GM18498 (cell line): ENCODE measurements around the gene DMRTC2.
"Not testable (repeated sequence)": the region's sequence is repeated elsewhere in the genome, so short reads cannot be mapped to it uniquely, and the experiment has no call there.

Experiments
- ATAC-seq: cut with Tn5 transposase; IDR thresholded peaks from one replicate; pipeline ENCODE4 v1.9.1; 2021; ENCODE audit warnings: mild to moderate bottlenecking, moderate library complexity; ENCODE audit not compliant: unreplicated experiment

Gene DMRTC2

DNA sequence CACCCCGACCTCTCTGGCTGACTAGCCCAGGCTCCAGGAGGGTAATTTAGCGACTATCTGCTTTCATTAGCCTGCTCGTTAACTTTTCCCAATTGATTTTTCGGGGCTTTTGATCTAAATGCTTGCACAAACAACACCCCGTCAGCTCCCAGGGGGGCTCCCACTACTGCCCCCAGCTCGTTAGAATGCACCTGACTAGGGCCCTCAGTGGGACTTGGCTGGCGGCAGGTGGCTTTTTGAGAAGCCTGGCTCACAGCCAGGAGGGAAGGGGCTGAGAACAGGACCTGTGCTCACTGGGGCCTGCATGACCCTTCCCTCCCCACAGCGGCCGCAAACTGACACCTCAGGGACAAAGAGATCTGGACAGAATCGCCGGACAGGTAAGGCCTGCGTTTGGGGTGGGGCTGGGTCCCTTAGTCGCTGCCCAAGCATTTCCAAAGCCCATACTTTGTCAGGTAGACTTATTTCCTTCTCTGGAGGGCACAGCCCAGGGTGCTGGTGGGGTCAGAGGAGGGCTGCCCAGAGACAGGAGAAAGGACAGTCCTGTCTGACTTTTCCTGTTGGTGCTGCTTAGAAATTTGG is 24.6 kb downstream of the DMRTC2 start:
- ATAC-seq, result no peak

DNA sequence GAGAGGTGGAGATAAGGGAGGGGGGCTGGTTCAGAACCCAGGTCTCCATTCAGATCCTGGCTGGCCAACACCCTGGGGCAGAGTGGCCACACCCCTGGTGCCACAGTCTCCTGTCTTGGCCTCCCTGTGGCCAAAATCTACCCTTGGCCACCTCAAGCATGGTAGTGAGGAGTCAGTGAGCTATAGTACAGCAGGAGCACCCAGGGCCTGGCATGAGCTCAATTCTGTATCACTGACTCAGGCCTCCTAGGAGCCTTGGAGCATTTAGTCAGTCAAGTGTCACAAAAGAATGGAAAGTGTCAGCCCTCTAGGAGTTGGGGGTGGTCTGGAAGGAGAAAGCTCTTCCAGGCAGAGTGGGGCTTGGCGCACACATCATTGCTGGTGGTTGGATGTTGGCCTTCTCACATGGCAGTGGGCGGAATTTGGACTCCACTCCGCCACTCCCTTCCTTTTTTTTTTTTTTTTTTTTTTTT is 25.6 kb downstream of the DMRTC2 start:
- ATAC-seq, result no peak

DNA sequence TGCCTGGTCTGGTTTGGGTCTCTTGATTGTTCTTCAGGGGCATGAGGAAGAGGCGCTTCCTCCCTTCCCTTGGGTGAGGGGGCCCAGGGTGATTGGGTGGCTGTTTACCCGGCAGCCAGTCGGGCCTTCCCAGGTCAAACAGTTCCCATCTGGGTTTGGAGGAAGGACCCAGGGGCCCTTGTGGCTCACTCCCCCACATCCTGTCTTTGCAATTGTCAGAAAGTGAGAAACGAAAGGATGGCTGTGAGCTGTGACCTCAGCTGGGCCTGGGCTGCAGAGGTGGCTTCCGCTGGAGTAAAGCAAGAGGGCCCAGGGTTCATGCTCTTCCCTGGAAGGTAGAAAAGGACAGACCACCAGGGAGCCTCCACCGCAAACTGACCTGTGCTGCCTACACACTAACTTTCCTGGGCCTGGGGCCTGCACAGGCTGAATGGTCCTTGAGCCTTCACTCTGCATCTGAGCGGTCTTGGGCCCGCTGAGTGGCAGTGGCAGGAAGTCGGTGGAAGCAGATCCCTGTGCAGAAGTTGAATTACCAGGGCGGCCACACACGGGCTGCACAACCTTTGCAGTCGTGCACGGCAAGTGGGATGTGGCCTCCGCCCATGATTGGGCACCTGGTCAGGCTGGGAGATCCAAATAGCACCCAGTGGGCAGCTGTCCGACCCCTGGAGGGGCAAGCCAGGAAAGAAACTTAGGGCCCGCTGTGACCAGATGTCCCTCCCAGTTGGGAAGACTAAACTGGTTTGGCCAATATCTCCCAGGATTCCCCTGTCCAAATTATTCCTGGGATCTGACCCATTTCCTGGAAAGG is 26.9 kb downstream of the DMRTC2 start:
- ATAC-seq, result peak; percentile 59

DNA sequence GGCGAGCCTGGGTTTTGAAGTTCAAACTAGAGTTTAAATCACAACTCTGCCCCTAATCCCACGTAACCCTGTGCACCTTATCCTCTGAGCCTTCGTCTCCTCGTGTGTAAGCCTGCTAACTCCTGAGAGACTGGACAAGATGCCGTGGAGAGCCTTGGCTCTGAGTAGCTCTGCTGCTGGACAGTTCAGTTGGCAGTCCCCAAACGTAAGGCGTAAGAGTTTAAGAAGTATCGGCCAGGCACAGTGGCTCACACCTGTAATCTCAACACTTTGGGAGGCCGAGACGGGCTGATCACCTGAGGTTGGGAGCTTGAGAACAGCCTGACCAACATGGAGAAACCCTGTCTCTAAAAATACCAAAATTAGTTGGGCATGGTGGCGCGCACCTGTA is 27.5 kb downstream of the DMRTC2 start:
- no peak for ATAC-seq

DNA sequence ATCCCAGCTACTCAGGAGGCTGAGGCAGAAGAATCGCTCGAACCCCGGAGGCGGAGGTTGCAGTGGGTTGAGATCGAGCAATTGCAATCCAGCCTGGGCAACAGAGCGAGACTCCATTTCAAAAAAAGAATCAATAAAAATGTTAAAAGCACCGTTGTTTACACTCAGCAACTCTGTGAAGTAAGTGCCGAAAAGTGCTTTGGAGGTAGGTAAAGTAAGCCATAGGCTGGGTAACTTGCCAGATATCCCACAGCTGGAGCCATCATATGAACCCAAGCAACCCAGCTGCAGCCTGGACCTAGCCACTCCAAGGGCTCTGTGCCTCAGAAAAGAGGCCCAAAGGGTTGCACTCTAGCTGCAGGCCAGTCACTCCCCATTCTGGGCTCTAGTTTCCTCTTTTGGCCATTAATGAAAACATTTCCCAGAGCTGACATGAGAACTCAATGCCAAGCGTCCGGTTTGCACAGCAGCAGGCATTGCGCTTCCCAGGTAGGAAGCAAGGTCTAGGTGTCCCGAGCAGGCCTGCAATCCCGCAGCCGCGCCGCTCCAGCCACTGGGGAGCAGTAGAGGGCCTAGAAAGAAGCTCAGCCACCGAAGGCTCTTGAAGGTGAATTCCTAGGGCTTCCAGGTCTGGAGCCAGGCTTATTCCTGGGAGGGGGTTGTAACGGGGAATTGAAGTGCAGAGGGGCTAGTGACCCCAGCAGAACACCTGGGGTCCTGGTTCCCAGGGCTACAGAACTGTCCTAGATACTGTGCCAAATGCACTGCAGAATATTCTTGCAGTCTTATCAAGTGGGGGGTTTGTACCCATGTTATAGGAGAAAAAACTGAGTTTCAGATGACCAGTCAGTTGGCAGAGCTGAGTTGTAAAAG is 28.2 kb downstream of the DMRTC2 start:
- ATAC-seq, result no peak

DNA sequence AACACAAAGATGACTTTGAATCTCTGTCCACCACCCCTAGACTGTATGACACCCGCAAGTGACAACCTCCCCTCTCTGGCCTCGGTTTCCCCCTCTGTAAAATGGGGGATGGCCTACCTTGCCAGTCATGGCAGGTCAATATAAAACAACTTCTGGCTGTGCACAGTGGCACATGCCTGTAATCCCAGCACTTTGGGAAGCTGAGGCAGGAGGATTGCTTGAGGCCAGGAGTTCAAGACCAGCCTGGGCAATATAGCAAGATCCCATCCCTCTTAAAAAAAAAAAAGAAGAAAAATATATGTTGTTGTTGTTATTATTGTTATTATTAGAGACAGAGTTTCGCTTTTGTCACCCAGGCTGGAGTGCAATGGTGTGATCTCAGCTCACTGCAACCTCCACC is 31.1 kb downstream of the DMRTC2 start:
- ATAC-seq, result not testable (repeated sequence)

DNA sequence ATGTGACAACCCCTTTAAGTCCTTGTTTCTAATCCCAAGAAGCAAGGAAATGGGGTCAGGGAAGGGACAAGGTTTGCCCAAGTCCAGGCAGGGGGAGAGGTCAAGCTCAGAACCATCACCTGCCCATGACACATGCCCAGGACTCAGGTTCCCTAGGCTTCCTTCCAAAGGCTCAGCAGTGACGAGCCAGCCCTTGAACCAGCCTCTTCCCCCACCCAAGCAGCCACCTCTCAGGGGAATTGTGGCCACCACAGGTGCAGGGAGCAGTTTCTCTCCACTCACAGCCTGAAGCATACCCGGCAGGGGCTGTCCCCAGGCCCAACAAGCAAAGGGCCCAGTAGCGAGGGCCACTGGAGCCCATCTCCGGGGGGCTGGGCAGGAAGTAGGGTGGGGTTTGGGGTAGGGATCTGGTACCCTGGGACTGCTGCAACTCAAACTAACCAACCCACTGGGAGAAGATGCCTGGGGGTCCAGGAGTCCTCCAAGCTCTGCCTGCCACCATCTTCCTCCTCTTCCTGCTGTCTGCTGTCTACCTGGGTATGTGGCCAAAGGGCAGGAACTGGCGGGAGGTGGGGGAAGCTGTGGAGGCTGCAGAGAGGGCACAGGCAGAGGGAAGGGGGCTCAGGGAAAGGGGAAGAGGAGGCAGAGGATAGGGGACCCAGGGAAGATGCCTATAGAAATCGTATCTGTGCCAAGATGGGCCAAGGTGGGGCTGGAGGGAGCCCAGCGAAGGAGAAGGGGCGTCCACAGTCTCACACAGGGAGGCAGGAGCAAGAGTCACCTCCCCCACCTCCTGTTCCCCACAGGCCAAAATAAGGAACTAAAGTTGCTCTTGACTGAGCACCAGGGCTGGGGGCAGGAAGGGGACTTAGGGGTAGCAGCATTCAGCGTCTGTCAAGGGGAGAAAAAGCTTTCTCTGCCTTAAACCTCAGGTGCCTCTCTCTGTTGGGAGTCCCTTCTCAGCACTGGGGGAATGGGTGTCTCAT is 32.3 kb downstream of the DMRTC2 start, which contains the start of gene CD79A:
CD79A (plus strand) TSS at position 433 of the 986 bp plus-strand sequence; CDS start at position 459, 26 bp downstream.
- ATAC-seq, result peak; percentile 68

DNA sequence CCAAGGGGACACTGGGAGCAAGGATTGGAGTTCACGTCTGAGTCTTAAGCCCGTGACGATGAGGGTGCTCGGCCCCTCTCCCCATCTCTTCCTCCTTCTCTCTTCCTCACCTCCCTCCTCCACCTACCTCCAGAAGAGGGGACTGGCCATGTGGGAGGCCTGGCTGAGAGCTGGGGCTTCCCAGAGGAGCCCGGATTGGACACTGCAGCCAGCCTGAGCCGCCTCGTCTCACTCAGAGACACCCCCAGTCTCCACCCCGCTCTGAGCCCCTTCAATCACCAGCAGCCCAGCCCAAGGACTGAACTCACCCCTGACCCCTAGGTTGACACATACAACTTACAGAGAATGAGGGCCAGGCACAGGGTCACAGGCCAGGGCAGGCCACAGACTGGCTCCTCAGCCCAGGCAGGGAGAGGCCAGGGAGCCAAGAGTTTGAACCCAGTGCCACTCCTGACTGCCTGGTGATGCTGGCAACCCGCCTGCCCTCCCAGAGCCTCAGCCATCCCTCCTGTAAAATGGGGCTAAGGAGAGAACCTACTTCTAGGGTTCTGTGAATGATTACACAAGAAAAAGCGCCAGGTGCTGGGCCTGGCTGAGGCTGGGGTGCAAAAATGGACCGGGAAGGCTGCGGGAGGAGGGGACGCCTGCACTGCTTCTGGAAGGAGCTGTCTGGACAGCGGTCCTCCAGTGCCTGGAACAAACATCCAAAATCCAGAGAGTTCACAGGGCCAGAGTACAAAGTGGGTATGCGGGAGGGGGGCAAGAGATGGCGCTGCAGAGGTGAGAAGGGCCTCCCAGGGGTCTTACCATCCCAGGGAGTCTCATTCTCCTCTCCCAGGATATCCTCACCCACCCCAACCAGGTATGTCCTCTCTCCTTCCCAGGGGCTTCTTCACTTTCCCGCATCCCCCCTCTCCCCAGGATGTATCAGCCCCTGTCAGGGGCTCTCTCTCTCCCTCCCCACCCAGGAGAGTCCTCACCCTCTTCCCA is 33.4 kb downstream of the DMRTC2 start:
- ATAC-seq, result no peak

DNA sequence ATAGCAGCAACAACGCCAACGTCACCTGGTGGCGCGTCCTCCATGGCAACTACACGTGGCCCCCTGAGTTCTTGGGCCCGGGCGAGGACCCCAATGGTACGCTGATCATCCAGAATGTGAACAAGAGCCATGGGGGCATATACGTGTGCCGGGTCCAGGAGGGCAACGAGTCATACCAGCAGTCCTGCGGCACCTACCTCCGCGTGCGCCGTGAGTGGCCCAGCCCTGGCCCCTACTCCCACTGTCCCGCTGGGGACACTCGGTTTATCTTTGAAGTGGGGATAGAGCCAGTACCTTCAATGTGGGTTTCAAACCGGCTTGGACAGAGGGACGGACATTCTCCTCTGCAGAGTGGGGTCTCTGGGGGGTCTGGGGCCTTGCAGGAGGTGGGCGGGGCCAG is 34.2 kb downstream of the DMRTC2 start:
- ATAC-seq, result no peak

DNA sequence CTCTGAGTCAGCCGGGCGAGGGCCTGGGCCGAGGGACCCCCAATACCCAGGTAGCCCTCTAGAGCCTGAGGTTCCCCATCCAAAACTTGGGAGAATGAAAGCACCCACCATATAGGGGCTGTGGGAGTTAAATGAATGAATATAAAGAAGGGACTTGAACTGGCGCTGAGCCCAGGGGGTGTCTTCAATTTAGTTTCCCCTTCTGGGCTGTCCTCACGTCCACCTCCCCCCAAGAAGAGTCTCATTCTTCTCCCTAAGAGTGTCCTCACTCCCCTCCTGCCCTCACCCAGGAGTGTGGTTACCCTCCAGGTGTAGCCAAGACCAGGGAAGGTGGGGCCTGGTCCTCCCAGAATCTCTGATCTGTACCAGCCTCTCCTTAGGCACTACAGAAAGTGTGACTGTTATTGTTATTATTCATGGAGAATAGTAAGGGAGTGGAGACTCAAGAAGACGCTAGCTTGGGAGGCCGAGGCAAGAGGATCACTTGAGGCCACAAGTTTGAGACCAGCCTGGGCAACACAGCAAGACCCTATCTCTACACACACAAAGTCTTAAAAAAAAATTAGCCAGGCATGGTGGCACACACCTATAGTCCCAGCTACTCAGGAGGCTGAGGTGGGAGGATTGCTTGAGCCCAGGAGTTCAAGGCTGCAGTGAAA is 35.0 kb downstream of the DMRTC2 start:
- no peak for ATAC-seq

DNA sequence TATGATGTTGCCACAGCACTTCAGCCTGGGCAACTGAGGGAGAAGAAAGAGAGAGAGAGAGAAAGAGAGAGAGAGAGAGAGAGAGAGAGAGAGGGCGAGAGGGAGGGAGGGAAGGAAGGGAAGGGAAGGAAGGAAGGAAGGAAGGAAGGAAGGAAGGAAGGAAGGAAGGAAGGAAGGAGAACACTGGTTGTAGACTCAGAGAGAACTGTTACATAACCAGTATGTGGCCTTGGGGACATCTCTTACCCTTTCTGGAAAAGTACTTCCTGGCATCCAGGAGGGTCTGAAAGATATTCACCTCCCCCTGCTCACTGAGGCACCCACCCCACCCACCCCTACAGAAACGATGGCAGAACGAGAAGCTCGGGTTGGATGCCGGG is 35.5 kb downstream of the DMRTC2 start:
- ATAC-seq, result no peak

DNA sequence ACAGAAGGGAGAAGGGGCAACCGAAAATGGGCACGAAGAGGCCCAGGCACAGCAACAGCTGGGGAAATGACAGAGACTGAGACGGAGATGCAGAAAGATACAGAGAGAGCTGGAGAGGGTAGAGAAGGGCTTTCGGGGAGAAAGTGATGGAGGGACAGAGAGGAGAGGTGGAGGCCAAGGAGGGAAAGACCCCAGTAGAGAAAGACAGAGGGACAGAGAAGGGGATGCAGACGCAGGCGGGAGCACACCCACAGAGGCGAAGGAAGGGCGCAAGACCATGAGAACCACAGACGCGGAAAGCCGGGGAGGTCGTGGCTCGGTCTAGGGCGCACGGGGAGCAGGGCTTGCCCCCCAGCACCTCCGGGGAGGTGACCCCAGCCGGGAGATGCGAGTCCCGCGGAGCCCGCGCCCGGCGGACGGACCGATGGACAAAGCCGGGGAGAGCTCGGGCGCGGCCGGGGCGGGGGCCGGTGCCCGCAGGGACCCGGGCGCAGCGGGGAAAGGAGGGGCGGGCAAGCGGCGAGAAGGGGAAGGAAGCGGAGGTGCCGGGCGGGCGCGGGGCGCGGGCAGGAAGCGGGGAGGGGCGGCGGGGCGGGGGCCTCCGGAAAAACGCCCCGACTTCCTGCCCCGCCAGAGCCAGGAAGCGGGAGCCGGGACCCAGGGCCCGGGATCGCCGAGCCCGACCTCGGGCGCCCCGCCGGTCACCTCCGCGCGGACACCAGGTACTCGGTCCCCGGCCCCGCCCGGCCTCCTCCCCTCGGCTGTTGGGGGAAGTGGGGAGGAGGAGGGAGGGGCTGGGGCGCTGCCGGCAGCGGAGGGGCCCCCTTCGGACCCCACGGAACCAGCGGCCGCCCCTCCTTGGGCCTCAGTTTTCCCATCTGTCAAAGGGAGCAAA is 38.0 kb downstream of the DMRTC2 start, which contains the start of gene ARHGEF1:
ARHGEF1 (plus strand) TSS at position 617 of the 895 bp plus-strand sequence. CDS start 4,899 bp downstream, outside the sequence.
- ATAC-seq, result no peak

DNA sequence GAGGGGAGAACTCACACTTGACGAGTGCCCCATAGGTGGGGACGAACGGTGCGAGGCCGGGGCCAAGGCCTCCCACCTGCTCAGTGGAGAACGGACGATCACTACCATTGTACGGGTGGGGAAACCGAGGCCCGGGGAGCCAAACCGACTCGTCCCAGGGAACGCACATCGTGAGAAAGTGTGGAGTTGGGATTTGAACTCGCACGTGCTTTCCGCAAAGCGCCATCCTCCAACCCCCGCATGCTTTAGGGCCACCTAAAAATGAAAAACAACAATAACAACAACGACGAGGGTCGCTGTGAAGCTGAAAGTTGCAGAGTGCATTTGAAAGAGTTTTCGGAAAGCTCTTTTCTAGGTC is 38.6 kb downstream of the DMRTC2 start:
- no peak for ATAC-seq

DNA sequence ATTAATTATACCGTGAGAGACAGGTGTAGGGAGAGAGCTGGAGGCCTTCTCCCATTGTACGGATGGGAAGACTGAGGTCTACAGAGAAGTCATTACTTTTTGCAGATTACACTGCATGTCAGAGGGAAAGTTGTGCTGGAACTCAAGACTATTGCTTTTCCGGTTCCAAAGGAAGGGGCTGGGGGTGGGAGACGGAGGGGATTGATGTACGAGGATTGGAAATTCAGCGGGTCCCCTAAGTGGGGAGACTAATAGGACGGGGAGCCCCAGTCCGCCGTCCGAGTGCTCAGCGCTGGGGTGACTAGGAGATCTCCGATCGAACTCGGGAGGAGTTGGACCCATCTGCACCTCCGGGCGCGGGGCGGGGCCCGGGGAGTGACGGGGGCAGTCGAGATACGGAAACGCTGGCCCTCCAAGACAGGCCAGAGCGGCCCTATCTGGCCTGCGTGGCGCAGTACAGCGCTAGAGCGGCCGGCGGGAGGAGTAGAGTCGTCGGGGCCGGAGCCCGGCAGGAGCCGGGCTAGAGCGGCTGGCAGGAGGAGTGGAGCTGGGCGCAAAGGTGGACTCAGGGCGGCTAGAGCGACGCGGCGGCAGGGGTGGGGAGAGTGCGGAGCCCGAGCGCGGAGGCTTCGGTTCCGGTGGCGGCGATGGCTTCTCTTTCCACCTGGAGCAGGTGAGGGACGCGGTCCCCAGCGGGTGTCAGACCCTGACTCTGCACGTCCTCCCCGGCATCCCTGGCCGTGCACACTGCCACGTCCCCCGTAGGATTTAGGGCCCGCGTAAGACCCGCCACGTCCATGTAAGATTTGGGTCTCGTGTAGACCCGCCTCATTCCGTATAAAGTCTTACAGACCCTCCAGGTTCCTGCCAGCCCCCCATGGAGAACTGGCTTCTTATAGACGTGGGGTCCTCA is 39.2 kb downstream of the DMRTC2 start:
- peak; percentile 81 for ATAC-seq

DNA sequence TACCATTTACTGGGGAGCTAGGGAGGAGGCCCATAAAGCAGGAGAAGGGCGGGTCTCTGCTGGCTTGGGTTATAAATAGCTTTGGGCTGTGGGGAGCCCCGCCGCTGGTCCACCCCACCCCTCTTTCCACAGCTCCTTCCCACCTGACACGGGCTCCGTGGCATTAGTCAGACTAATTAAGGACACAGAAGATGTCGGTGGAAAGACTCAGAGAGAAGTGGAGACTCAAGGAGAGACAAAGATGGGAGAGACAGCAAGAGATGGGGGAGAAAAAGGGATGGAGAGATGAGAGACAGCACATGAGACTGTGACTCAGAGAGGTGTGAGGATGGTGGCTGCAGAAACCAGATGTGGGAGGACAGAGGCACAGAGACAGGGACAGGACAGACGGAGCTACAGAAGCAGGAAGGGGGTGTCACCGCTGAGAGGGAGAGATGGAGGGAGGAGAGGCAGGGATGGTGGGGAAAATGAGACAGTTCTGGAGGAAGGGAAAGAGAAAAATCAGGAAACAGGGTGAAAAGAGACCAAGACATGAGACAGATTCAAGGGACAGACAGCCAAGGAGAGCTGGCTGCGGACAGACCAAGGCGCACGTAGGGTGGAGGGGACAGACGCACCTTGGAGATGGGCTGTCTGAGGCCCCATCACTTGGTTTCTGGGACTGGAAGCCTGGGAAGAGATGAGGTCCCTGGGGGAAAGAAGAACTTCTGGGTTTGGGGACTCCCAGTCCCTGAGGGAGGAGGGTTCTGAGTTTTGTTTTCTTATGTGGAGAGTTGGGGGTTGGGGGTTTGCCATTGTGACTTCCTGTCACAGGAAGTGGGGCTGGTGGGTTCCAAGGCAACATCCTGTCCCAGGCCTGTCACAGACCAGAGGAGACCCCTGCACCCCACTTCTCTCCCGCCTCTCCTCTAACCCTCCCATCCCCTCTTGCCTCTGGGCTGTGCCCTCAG is 42.2 kb downstream of the DMRTC2 start:
- ATAC-seq, result no peak
